SHP77 (cell line): Measurements from ENCODE around the gene NAB2.
"Not testable (repeated sequence)": the region's sequence is repeated elsewhere in the genome, so short reads cannot be mapped to it uniquely, and the experiment has no call there.

Source experiments
- DNase-seq, 2 experiments: peaks; one replicate each; lab custom pipeline; 2025; lab: John Stamatoyannopoulos, UW

NAB2 gene

GRCh38 chr12:57066245-57066644 lies 22.7 kb upstream of the NAB2 start:
- no peak for DNase-seq

DNA sequence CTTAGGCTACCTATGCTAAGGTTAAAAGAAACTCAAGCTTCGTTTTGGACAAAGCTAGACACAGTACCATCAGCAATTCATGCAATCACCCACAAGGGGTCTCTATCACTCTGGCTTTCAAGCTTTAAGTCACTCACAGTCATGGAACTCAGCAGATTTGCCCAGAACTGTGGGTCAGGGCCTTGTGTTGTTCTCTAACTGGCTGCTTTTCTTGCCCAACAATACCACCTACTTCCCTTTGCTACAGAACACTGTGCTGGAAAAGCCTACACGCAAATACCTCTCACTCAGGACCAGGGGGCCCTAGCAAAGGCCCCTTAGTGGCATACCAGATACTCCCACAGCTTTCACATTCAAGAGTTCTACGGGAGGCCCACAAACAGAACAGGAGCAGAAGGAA lies 19.4 kb upstream of the NAB2 start:
- DNase-seq, result peak; percentile 48 to 57

GRCh38 chr12:57072661-57073060 lies 16.3 kb upstream of the NAB2 start:
- DNase-seq, result no peak

- not testable (repeated sequence) for DNase-seq
Observed at GRCh38 chr12:57073566-57074450, 15.1 kb upstream of the NAB2 start.

- DNase-seq, result peak; percentile 99
Observed at GRCh38 chr12:57078519-57079404, 10.2 kb upstream of the NAB2 start, which contains the start of gene NEMP1. TSS of gene NEMP1 (minus strand) at chr12:57078791. CDS start at chr12:57078745, 46 bp downstream.

DNA sequence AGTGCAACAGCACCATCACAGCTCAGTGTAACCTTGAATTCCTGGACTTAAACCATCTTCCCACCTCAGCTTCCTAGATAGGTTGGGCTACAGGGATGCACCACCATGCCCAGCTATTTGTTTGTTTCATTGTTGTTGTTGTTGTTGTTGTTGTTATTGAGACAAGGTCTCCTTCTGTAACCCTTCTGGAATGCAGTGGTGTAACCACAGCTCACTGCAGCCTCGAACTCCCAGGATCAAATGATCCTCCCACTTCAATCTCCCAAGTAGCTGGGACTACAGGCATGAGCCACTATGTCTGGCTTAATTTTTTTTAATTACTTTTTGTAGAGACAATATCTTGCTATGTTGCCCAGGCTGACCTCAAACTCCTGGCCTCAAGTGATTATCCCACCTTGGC lies 9.1 kb upstream of the NAB2 start:
- no peak for DNase-seq

DNA sequence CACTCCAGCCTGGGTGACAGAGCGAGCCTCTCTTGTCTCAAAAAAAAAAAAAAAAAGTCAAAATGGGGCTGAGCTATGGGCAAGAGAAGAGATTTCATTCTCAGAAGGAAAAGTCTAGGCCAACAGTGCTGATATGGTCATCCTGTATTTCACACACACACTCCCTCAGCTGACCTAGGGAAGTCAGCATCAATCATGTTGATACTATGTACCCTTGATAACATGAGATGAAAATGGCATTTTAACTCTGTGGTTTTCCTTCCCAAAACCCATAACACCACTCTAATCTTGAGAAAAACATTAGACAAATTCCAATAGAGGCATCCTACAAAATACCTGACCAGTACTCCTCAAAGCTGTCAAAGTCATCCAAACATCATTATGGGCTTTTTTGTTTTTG lies 8.1 kb upstream of the NAB2 start:
- no peak for DNase-seq

DNA sequence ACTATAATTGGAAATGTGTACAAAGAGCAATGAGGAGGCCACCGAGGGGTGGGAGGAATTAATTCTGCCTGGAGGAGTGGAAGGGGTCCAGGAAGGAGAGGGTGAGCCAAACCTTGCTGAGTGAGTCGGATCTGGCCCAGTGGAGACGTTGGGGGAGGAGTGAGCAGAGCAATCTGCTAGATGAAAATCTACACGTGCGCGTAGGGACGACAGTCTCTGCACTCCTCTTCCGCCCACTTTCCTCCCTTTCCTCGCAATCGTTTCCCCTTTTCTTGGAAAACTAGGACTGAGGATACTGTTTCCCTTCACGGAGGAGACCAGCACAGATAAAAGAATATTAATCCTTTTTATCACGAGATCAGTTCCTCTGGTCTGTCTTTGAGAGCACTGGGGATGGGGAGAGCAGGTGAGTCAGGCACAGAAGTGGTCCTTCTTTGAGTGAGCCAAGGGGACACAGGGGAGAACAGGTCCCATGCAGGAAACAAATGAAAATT lies 2.9 kb upstream of the NAB2 start:
- no peak for DNase-seq

GRCh38 chr12:57086493-57087009 lies 2.4 kb upstream of the NAB2 start:
- peak in 1 of 2 experiments; percentile 60 for DNase-seq

DNA sequence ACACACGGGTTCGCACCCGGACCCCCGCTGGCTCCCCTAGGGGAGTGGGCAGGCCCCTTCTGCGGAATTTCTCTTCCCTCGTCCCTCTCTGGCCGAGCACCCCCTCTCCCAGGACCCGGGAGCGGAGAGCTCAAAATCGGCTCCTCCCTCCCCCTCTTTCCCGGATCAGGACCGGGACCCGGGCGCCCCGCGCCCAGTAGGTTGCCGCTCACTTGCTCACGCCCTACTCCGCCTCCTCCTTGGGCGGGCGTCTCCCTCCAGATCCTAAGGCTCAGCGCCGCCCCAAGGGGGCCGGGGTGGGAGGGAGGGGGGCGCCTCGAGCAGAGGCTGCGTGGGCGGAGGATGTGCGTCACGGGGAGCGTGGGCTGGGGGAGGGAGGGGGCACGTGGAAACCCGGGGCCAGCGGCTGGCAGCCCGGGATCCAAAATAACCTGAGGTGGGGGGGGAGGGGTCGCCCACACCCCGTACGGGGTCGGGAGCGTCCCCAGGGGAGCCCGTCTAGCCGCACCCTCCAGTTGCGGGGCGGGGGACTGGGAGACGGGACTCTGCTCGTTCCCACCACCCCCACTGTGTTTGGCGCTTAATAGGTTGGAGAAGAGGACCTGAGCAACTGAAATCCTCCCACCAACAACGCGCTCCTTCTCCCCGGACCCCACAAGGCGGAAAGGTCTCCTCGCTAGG lies 1.8 kb upstream of the NAB2 start:
- DNase-seq, result no peak

DNA sequence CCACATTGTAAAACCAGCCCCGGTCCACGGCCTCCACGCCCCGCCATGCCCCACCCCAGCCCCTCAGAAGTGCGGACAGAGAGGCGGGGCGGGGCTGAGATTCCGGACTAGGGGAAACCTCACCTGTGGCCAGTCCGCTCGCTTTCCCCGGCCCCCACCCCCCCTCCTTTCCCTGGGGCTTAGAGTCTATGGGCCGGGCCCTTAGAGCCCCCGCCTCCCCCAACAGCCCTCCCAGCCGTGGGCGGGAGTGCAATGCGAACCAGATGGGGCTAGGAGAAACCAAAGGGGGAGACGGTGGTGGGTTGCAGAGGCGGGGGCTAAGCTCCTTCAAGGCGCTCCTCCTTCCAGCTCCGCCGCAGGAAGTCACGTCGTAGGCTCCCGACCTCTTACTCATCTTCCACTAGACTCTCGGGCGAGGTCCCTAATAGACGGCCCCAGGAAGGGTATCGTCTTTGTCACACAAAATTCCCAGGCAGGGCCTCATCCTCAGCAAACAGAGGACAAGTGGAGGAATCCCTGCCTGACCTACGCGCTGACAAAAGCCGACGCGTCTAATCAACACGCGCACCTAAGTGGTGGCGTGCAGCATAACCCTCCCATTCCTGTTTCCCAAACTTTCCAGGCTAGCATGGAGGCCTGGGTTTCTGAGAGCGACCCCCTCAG lies 1.1 kb upstream of the NAB2 start:
- peak; percentile 6 to 41 for DNase-seq

GRCh38 chr12:57089271-57090245 lies 644 bp downstream of the NAB2 start:
- DNase-seq, result peak in 1 of 2 experiments; percentile 14

DNA sequence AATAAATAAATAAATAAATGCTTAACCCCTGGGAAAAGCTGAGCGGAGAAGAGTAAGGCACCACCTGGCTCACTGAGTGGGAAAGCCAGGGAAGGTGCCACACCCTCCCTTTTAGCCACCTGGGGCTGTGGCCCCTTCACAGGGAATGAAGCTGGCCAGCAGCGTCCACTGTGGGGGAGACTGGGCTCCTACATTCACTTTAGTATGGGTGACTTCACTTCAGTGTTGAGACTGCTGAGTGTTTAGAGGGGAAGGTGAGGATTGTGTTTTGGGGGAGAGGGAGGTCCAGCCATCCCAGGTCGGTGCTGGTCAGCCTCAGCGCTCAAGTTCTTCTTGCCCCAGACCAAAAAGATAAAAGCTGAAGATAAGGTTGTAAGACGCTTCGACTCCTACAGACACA lies 1.6 kb downstream of the NAB2 start:
- DNase-seq, result no peak

DNA sequence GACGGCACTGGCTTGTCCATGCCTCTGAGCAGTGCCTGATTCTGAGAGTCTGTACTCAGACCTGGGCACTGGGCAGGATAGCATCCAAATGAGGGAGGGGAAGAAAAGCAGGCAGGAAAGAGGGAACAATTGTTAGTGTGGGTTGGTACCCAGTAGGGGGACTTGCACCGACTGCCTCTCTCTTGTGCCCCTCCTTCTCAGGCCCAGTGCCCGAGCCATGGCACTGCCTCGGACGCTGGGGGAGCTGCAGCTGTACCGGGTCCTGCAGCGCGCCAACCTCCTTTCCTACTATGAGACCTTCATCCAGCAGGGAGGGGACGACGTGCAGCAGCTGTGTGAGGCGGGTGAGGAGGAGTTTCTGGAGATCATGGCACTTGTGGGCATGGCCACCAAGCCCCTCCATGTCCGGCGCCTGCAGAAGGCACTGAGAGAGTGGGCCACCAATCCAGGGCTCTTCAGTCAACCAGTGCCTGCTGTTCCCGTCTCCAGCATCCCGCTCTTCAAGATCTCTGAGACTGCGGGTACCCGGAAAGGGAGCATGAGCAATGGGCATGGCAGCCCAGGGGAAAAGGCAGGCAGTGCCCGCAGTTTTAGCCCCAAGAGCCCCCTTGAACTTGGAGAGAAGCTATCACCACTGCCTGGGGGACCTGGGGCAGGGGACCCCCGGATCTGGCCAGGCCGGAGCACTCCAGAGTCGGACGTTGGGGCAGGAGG lies 2.2 kb downstream of the NAB2 start:
- DNase-seq, result no peak

- DNase-seq, result no peak
Observed at GRCh38 chr12:57091638-57092528, 3.0 kb downstream of the NAB2 start.

DNA sequence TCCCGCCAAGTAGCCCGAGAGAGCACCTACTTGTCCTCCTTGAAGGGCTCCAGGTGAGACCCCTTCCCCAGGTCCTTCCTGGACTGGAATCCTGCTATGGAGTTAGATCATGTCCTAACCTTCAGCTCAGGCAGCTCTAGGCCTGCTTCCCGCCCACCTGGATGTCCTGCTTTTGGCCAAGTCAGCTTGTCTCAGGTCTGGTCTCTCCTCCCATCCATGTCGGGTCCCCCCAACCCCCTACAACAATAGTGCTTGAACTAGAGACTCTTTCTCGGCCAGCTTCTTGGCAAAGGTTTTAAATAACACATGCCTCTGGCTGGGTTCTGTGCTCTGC lies 3.6 kb downstream of the NAB2 start:
- DNase-seq, result no peak

GRCh38 chr12:57092876-57093414 lies 4.0 kb downstream of the NAB2 start:
- DNase-seq, result no peak
